ENCODE measurements around the gene CBL. TPM values are rescaled to one million over a fixed set of nuclear protein-coding genes. Genes with fewer than 3 reads are reported as not detected.

CBL gene
- total RNA-seq, 2 donors from 2014 or later: 8.5 to 14.5 TPM

DNA sequence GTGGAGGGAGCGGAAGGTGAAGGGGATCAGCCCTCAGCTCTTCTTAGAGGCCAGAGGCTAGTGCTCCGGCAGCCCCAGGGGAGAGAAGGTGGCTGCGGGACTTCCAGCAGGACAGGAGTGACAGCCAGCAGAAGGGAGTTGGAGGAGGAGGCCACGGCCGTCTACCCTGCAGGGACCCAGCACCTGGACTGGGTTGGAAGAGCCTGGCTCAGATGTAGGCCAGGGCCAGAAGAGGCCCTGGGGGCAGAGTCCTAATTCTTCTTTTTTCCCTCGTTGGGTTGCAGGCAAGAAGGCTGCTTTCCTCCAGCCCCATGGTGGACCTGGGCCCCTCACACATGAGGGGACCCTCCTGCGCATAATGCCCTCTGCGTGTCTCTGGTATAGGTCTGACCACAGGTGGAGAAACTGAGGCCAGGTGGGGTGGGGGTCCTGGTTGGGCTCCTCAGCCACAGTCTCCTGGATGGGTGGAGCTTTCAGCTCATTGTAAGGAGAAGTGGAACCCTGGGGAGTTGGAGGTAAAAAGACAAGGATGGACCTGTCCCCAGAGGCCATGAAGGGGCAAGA, 113.1 kb downstream of the CBL start:
- TF ChIP-seq, protein P1, sequence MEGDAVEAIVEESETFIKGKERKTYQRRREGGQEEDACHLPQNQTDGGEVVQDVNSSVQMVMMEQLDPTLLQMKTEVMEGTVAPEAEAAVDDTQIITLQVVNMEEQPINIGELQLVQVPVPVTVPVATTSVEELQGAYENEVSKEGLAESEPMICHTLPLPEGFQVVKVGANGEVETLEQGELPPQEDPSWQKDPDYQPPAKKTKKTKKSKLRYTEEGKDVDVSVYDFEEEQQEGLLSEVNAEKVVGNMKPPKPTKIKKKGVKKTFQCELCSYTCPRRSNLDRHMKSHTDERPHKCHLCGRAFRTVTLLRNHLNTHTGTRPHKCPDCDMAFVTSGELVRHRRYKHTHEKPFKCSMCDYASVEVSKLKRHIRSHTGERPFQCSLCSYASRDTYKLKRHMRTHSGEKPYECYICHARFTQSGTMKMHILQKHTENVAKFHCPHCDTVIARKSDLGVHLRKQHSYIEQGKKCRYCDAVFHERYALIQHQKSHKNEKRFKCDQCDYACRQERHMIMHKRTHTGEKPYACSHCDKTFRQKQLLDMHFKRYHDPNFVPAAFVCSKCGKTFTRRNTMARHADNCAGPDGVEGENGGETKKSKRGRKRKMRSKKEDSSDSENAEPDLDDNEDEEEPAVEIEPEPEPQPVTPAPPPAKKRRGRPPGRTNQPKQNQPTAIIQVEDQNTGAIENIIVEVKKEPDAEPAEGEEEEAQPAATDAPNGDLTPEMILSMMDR (IDR thresholded peaks at IDR 0.05): no peak
- H3K4me1 ChIP-seq: peaks cover 0 to 75% of the 10 kb centered on the region in 2 donors
- peaks cover 8% of the 10 kb centered on the region for H3K36me3 ChIP-seq
- DNase-seq (ENCODE audit: low spot score): no peak
- H3K27ac ChIP-seq: peak overlapping the region; percentile 98 to 99
- no peak overlapping the region for H3K4me3 ChIP-seq
- no peaks in the 10 kb centered on the region for H3K9me3 ChIP-seq
- no peaks in the 10 kb centered on the region for H3K27me3 ChIP-seq

DNA sequence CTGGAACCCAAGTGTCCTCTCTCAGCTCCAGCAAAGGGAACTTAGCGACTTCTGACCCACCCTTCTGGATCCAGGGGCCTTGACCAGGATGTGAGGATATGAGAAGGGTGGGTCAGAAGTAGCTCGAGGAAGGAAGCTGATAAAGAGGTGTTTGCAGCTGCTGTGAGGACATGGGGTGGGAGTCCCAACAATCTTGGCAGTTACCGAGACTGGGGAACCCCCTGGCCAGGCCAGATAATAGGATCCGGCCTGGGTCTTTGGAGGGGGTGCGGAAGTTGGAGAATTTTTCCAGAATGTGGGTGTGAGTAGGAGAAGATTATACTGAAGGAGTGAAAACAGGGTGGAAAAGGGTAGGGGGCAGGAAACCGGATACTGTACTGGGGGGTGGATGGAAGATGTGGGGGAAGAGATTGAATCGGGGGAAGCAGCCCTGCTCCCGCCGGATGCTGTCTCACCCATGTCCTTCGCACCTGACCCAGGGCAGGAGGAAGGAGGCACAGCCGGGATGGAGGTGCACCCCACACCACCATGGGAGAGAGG, 113.6 kb downstream of the CBL start:
- Histone ChIP-seq H3K4me3 (no peak overlapping the region), H3K36me3 (peaks cover 2% of the 10 kb centered on the region), H3K27me3 (no peaks in the 10 kb centered on the region), H3K4me1 (peaks cover 0 to 75% of the 10 kb centered on the region in 2 donors), H3K27ac (peak overlapping the region; percentile 98 to 99), H3K9me3 (no peaks in the 10 kb centered on the region)
- TF ChIP-seq, protein P1 (IDR thresholded peaks at IDR 0.05): no peak
- no peak for DNase-seq (ENCODE audit: low spot score)

DNA sequence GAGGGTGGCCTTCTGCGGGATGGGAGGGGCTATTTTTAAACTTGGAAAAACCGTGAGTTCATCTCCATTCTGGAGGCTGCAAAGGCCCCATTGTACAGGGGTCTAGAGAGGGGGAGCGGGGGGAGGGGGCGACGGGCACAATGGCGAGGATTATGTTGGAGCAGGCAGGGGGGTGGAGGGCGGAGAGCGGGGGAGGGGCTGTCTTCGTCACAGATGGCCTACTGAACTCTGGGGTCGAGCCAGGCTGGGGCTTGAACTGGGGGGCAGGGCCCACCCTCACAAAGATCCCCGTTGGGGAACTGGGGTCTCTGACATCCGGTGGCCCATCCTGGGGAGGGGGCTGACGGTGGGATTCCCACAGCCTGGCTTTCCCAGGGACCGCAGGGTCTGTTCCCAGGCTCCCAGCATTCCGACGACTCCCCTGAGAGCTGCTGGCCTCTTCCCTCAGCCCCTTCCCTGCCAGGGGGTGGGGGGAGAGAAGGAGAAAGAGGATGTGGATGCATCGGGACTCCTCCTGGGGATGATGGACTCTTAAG, 114.2 kb downstream of the CBL start:
- H3K4me3 ChIP-seq: peak overlapping the region; percentile 31 to 52
- no peaks in the 10 kb centered on the region for H3K9me3 ChIP-seq
- peak overlapping the region; percentile 98 to 99 for H3K27ac ChIP-seq
- DNase-seq (ENCODE audit: low spot score): no peak
- no peaks in the 10 kb centered on the region for H3K27me3 ChIP-seq
- TF ChIP-seq, protein P1 (IDR thresholded peaks at IDR 0.05): no peak
- H3K4me1 ChIP-seq: peaks cover 0 to 71% of the 10 kb centered on the region in 2 donors
- no peaks in the 10 kb centered on the region for H3K36me3 ChIP-seq

DNA sequence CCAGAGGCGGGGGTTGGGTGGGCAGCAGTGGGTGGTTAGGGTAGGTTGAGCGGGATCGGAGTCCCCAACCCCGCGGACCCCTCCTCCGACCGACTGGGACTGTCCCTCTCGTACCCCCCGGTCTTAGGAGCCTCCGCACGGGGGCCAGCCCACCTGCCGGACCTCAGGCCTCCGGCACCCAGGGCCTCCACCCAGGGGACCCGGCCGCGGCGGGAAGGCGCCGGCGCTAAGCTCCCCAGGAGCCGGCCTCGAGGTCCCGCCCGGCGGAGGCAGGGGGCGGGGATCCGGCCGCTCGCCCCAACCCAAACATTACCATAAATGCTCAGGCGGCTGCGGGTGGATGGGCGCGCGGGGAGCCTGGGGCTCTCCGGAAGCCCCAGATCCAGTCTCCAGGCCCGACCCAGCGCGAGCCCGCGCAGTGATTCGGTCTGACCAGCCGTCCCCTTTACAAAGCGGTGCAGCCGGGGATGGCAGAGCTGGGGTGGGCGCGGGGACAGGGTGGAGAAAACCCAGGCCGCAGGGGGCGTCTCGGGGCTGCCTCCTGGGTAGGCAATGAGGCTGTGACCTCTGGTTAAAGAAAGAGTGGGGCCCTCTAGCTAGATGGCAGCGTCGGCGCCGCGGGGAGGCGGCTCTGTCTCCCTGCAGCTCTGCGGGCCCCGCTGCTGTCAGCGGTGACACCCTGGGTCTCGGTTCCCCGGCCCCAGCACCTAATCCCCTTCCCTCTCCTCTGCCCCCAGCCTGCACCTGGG, 114.8 kb downstream of the CBL start:
- peaks cover 0 to 64% of the 10 kb centered on the region in 2 donors for H3K4me1 ChIP-seq
- TF ChIP-seq, protein P1 (IDR thresholded peaks at IDR 0.05): no peak
- no peak for DNase-seq (ENCODE audit: low spot score)
- no peaks in the 10 kb centered on the region for H3K9me3 ChIP-seq
- H3K4me3 ChIP-seq: peak overlapping the region; percentile 31 to 52
- no peaks in the 10 kb centered on the region for H3K27me3 ChIP-seq
- H3K27ac ChIP-seq: peak overlapping the region; percentile 98 to 99
- H3K36me3 ChIP-seq: no peaks in the 10 kb centered on the region

DNA sequence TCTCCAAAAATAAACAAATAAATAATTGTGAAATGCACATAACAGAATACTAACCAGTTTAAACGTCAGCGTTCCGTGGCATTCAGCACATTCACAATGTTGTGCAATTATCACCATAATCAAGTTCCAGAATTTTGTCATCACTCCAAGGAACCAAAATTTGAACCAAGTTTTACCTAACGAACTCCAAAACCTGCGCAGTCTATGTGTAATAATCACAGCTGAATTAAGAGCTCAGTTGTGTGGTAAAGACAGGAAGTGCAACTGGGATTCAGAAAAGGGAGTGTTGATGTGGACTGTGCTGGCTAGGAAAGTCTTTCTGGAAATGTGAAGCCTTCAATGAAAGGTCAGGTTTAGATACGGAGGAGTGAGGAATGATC, 116.2 kb downstream of the CBL start:
- Histone ChIP-seq H3K27ac (peak overlapping the region; percentile 98 to 99), H3K9me3 (no peaks in the 10 kb centered on the region), H3K4me3 (no peak overlapping the region), H3K36me3 (no peaks in the 10 kb centered on the region), H3K27me3 (no peaks in the 10 kb centered on the region), H3K4me1 (peaks cover 0 to 52% of the 10 kb centered on the region in 2 donors)
- TF ChIP-seq, protein P1 (IDR thresholded peaks at IDR 0.05): no peak
- no peak for DNase-seq (ENCODE audit: low spot score)

Data from right atrium auricular region (tissue), 2 donors.